Stimulated activated memory B cell treated with anti-CD40 and anti-IgM and Interleukin-4, amounts not matched to agents 10 μg/mL and 1 μg/mL and 100 μg/mL, for 72 hours (primary cell): ENCODE results near the gene BCL2.
"Not testable (repeated sequence)": the region's sequence is repeated elsewhere in the genome, so short reads cannot be mapped to it uniquely, and the experiment has no call there.

Experiments used
- ATAC-seq: fragments of 150-1000 bp; cut with Tn5 transposase; 2 replicates; pipeline ENCODE4 v1.10.0; 2021
- H3K27ac Mint-ChIP-seq: one replicate; pipeline ENCODE4 v1.8.0; 2022; ENCODE audit warnings: mild to moderate bottlenecking, mixed read lengths
- H3K27me3 Mint-ChIP-seq: one replicate; pipeline ENCODE4 v1.8.0; 2022; ENCODE audit warnings: mixed read lengths
- H3K36me3 Mint-ChIP-seq: one replicate; pipeline ENCODE4 v1.8.0; 2022; ENCODE audit warnings: mixed read lengths
- H3K4me1 Mint-ChIP-seq: one replicate; pipeline ENCODE4 v1.8.0; 2022; ENCODE audit warnings: mixed read lengths
- H3K4me3 Mint-ChIP-seq: one replicate; pipeline ENCODE4 v1.8.0; 2022; ENCODE audit warnings: mild to moderate bottlenecking, moderate library complexity, mixed read lengths
- H3K9me3 Mint-ChIP-seq: one replicate; pipeline ENCODE4 v1.8.0; 2022; ENCODE audit warnings: mixed read lengths

Gene BCL2

DNA sequence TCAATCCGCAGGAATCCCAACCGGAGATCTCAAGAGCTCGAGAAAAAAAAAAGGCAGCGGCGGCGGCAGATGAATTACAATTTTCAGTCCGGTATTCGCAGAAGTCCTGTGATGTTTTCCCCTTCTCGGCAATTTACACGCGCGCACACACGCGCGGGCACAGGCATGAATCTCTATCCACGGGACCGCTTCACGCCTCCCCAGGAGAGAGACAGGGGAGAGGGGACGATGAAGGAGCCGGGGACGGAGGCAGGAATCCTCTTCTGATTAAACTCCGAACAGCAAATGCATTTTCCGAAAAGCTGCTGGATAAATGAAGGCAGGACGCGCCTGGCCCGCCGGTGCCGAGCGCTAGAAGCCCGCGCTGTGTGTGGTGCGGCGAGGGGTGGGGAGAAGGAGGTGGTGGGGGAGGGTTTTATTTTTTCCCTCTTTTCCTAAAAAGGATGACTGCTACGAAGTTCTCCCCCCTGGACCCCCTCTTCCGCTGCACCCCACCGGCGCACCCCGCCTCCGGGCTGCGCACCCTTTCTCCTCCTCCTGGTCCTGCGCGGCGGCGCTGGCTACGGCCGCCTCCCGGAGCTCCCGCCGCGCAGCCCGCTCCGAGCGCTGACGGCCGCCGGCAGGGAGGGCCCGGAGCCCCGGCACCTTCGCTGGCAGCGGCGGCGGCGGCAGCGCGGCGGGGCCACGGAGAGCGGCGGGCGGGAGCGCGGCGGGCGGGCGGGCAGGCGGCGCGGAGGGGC lies at the start of gene BCL2:
TSS of gene BCL2 (minus strand) at position 387 of the 740 bp plus-strand sequence.
- Mint-ChIP-seq H3K9me3 (no peaks in the 10 kb centered on the region), H3K4me3 (peak within 1 kb of the TSS; percentile 99), H3K27ac (peak within 1 kb of the TSS; percentile 92), H3K27me3 (no peaks in the 10 kb centered on the region), H3K4me1 (peaks cover 48% of the 10 kb centered on the region), H3K36me3 (peaks cover 44% of the 10 kb centered on the region)
- ATAC-seq = peak; percentile 53

DNA sequence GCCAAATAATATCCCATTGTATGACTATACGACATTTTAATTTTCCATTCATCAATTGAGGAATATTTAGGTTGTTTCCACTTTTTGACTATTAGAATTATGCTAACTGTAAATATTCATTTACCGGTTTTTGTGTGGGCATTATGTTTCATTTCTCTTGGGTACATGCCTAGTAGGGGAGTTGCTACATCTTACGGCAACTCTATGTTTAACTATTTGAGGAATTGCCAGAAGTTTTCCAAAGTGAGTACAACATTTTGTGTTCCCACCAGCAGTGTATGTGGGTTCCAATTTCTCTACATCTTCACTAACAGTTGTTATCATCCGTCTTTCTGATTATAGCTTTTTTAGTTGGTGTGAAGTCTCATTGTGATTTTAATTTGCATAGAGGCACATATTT lies 49.0 kb upstream of the BCL2 start:
- Mint-ChIP-seq H3K36me3 (peaks cover 6% of the 10 kb centered on the region), H3K4me3 (peak overlapping the region; percentile 89), H3K27me3 (no peaks in the 10 kb centered on the region), H3K27ac (peak overlapping the region; percentile 86), H3K4me1 (peaks cover 34% of the 10 kb centered on the region), H3K9me3 (no peaks in the 10 kb centered on the region)
- ATAC-seq = no peak

DNA sequence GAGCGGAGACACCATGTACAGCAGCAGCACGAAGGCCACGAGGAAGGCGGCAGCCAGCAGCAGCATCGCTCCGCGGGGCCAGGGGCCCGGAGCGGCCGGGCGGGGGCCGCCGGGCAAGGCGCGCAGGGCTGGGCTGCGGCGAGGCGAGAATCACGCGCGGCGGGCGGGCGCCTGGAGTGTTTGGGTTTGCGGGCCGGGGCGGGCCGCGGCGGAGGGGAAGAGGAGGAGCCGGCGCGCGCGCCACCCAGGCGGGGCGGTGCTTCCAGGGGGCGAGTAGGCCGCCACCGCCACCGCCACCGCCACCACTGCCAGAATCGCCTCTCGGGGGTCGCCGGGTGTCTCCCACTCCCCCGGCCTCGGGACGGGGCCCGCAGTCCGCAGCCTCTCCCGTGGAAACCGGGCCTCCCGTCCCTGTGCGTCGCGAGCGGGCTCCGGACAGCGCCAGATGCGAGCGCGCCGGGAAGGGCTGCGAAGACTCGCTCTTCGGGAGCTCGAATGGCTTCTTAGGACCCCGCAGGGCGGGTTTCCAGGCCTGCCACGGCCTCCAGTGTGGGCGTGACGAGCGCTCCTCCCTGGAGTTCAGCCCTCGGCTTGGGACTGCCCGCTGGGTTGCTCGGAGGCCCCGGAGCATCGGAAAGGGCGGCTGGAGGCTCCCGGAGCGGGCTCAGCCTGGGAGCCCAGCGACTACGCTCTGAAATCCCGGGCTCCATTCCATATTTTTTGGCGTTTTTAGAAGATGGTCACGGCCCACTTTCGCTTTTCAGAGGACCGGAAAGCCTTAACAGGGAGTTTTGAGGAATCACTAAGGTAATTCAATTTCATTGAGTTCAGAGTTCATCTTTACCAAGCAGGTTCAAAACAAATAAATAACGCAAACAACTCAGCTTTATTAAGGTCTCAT lies 47.7 kb upstream of the BCL2 start, which contains the start of gene KDSR:
TSS of gene KDSR (minus strand) at position 154 of the 901 bp plus-strand sequence. CDS start at position 66, 88 bp downstream.
- peak; percentile 96 for ATAC-seq
- H3K4me3 Mint-ChIP-seq = peak within 1 kb of the TSS; percentile 89
- H3K27ac Mint-ChIP-seq = peak within 1 kb of the TSS; percentile 86
- H3K4me1 Mint-ChIP-seq = peaks cover 34% of the 10 kb centered on the region
- no peaks in the 10 kb centered on the region for H3K9me3 Mint-ChIP-seq
- H3K27me3 Mint-ChIP-seq = no peaks in the 10 kb centered on the region
- H3K36me3 Mint-ChIP-seq = peaks cover 6% of the 10 kb centered on the region

DNA sequence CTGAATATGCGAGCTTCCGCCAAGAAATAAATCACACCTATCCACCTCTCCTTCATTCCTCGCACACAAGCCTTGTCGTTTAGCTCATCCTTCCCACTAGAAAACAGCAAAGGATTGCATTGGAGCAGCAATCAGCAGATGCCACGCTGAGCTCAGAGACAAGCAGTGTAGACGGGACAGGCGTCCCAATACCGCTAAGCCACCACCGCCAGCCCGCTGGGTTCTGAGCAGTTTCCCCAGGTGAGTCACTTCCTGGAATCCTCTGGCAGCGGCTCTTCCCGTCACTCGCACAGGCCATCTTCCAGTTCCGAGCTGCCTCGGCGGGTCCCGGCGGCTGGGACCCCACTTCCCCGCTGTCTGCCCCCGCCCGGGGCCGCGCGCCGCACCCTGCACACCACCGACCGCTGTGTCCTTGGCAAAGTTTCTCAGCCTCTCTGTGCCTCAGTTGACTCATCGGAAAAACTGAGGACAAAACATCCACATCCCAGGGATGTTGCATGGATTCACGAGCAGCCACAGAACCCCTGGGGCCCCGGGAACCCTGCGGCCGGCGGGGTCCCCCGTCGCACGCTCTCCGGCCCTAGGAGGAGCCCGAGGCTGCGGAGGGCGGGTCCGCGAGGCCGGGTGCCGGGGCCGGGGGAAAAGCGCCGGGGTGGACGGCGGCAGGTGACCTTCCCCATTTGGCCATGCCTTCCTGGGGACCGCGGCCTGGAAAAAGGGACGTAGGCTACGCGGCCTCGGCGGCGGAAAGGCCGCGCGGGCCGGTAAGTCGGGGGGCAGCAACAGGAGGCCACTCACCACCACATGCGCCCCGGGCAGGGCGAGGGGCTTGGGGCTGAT lies 46.9 kb upstream of the BCL2 start:
- ATAC-seq = peak; percentile 58
- Mint-ChIP-seq H3K4me3 (peak overlapping the region; percentile 89), H3K9me3 (no peaks in the 10 kb centered on the region), H3K27ac (peak overlapping the region; percentile 86), H3K27me3 (no peaks in the 10 kb centered on the region), H3K36me3 (peaks cover 13% of the 10 kb centered on the region), H3K4me1 (peaks cover 34% of the 10 kb centered on the region)

DNA sequence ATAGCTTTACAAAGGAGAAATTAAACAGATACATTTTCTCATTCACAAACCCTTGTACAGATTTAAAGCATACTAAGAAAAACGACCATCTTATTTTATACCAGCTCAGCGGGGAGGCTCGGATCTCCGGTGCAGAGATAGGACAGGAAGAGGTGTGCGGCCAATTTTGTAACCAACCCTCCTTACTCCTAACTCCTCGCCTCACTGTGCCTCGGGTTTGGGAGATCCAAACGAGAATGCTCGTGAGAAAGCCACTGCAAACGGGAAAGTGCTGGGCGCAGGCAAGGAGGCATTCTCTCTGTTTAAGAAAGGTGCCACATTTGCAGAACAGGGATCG lies 46.3 kb upstream of the BCL2 start:
- Mint-ChIP-seq H3K27me3 (no peaks in the 10 kb centered on the region), H3K9me3 (no peaks in the 10 kb centered on the region), H3K36me3 (peaks cover 13% of the 10 kb centered on the region), H3K4me3 (peak overlapping the region; percentile 89), H3K4me1 (peaks cover 34% of the 10 kb centered on the region), H3K27ac (peak overlapping the region; percentile 86)
- ATAC-seq = no peak

DNA sequence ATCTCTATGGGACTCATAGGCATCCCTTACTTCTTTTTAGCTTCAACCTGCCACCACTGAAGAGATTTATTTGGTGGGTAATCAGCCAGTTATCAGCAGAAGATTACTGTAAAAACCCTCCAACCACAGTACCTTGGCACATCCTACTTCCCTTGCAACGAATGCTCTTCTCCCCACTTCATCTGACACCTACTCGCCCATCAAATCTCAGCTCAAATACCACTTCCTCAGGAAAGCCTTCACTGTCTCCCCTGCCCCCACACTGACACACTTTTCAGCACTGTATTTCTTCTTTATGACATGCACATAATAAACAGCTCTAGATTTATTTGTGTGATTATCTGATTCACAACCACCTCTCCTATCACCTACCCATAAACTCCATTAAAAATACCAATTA lies 44.4 kb upstream of the BCL2 start:
- H3K4me3 Mint-ChIP-seq = no peak overlapping the region
- no peak for ATAC-seq
- no peak overlapping the region for H3K27ac Mint-ChIP-seq
- peaks cover 13% of the 10 kb centered on the region for H3K36me3 Mint-ChIP-seq
- no peaks in the 10 kb centered on the region for H3K9me3 Mint-ChIP-seq
- peaks cover 32% of the 10 kb centered on the region for H3K4me1 Mint-ChIP-seq
- no peaks in the 10 kb centered on the region for H3K27me3 Mint-ChIP-seq

DNA sequence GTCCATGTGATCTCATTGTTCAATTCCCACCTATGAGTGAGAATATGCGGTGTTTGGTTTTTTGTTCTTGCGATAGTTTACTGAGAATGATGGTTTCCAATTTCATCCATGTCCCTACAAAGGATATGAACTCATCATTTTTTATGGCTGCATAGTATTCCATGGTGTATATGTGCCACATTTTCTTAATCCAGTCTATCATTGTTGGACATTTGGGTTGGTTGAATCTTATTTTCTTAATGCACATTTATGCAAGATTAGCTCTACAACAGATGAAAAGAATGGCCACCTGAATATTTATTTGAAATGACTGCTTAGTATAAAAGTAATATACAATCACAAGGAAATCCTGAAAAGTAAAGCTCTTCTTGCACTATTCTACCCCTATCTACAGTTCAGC lies 43.9 kb upstream of the BCL2 start:
- not testable (repeated sequence) for ATAC-seq, H3K27me3 Mint-ChIP-seq, H3K27ac Mint-ChIP-seq, H3K9me3 Mint-ChIP-seq, H3K4me3 Mint-ChIP-seq
- Mint-ChIP-seq H3K36me3 (peaks cover 13% of the 10 kb centered on the region), H3K4me1 (peaks cover 27% of the 10 kb centered on the region)

DNA sequence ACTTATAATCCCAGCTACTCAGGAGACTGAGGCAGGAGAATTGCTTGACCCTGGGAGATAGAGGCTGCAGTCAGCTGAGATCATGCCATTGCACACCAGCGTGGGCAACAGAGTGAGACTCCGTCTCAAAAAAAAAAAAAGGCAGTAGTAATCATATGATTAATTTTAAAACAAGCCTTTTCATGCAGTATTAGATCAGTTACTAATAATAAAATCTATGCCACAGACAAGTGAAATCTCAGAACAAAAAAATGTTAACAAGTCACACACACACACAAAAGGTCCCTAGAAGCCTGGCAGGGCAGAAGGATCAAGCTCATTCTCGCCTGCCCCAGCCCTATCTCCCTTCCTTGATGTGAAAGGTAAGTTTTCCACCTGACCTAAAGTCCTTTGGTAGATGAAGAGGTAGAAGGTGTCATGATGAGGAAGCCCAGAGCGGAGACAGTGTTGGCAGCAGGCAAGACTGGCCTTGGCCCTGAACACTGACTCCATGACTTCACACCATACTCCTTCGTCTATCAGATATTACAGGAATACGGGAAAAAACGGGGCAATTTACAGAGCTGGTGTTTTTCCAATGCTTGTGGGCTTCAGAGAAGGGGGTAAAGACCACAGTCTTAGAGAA lies 36.8 kb upstream of the BCL2 start:
- no peak overlapping the region for H3K4me3 Mint-ChIP-seq
- H3K4me1 Mint-ChIP-seq = no peaks in the 10 kb centered on the region
- H3K36me3 Mint-ChIP-seq = peaks cover 32% of the 10 kb centered on the region
- no peaks in the 10 kb centered on the region for H3K9me3 Mint-ChIP-seq
- H3K27me3 Mint-ChIP-seq = no peaks in the 10 kb centered on the region
- no peak for ATAC-seq
- no peak overlapping the region for H3K27ac Mint-ChIP-seq

DNA sequence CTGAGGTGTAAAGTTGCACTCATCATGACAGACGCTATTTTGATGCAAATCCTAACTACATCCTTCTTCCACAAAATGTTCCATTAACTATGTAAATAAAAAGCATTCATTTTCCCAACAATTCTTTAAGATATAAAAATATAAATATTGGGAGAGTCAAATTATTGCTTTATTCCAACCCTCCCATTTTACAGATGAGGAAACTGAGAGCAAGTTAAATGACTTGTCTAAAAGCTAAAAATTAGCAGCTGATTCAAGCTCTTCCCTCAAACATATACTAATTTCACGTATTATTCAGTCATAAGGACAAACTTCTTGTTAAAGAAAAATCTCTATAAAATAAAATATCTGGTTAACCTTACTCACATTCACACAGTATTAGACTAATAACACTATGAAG lies 30.7 kb upstream of the BCL2 start:
- H3K27me3 Mint-ChIP-seq = no peaks in the 10 kb centered on the region
- ATAC-seq = no peak
- peaks cover 9% of the 10 kb centered on the region for H3K4me1 Mint-ChIP-seq
- H3K36me3 Mint-ChIP-seq = peaks cover 52% of the 10 kb centered on the region
- H3K27ac Mint-ChIP-seq = no peak overlapping the region
- H3K4me3 Mint-ChIP-seq = no peak overlapping the region
- H3K9me3 Mint-ChIP-seq = no peaks in the 10 kb centered on the region

DNA sequence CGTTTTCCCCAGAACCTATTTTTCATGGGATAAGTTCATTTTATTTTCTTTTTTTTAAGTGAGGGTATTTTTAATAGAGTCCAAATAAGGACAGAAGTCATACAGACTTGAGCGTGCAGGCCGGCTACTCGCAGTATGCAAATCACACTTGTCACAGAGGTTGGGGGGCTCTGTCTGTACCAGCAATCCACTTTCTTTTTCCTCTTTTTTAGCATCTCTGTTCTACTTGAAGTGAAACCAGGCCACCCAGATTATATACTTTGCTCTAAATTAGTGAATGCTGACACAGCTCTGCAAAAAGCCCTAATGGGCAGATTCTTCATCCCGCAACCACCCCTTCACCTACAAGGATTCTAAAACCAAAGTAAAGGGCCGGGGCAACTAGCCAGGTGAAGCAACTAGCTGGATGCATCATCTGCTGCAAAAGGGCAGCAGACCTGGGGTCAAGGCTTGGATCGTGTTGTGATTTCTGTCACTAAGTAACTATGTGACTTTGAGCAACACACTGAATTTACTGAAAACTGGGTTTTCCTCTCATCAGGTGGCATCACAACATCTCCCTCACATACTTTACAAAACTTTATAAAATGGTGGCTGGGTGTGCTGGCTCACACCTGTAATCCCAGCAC lies 29.1 kb upstream of the BCL2 start:
- ATAC-seq = no peak
- no peak overlapping the region for H3K27ac Mint-ChIP-seq
- H3K4me3 Mint-ChIP-seq = no peak overlapping the region
- no peaks in the 10 kb centered on the region for H3K9me3 Mint-ChIP-seq
- H3K36me3 Mint-ChIP-seq = peaks cover 56% of the 10 kb centered on the region
- H3K4me1 Mint-ChIP-seq = peaks cover 15% of the 10 kb centered on the region
- no peaks in the 10 kb centered on the region for H3K27me3 Mint-ChIP-seq

DNA sequence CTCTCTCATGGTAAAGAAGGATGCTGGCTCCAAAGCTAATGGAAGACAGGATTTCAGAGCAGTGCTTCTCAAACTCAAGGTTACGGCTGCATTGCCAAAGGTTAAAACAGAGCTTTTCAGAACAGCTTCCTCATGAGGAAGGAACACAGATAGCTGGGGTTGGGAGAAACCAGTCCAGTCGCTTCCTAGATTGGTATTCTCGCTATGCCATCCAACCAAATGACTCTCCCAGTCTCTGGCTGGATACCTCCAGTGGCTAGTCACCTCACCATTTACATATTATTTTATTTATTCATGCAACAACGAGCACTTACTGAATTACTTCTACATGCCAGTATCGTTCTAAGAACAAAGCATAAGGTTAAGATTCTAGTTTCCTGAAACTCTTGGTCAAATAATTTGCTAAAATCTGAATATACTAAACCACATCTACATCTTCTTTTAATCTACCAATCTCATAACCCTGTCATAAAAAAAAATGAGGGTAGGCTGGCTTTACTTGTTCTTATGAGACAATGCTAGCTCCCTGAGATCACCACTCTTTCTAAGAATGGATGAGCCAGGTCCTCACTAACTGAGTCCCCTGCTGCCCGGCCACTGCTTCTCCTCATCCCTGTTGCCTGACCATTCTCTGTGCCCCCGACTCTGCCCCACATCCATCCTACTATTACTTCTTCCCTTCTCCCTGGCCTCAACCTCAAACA lies 27.1 kb upstream of the BCL2 start:
- Mint-ChIP-seq H3K36me3 (peaks cover 64% of the 10 kb centered on the region), H3K9me3 (no peaks in the 10 kb centered on the region), H3K4me1 (peaks cover 15% of the 10 kb centered on the region), H3K27ac (no peak overlapping the region), H3K27me3 (no peaks in the 10 kb centered on the region), H3K4me3 (no peak overlapping the region)
- ATAC-seq = no peak

DNA sequence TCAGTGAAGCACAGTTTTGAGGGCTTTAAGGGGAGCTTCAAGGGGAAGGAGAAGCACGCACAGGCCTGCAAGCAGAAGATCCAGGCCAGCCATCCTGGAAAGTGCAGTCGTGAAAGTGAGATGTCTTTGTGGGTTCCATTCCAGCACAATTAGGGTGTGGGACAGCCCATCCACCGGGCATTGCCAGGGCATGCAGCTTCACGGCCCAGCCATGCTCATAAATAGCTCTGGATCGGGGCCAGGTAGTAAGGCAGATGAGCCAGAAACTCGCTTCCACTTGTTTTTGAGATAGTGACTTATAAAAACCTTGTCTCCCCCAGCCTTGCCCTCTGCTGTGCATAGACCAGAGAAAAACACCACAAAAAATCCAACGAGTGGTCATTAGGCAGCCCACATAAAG lies 26.5 kb upstream of the BCL2 start:
- no peaks in the 10 kb centered on the region for H3K9me3 Mint-ChIP-seq
- no peak for ATAC-seq
- no peak overlapping the region for H3K4me3 Mint-ChIP-seq
- H3K27me3 Mint-ChIP-seq = no peaks in the 10 kb centered on the region
- H3K36me3 Mint-ChIP-seq = peaks cover 65% of the 10 kb centered on the region
- peaks cover 15% of the 10 kb centered on the region for H3K4me1 Mint-ChIP-seq
- H3K27ac Mint-ChIP-seq = no peak overlapping the region

DNA sequence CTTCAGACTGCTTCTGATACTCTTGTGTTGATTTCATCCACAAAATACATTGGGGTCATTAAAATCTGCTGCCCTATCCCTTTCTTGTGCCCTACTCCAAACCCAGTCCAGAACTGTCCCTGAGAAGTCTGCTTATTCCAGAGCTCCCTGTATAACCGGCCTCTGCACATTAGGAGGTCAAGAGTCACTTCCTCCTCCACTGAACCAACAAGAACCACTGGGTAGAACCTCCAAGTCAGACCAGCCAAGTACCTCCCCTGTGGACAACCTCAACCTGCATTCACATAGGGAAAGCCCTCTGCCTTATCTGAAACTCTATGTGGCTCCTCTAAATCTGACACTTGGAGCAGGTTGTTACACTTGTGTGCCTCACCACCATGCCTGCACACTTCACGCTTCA lies 25.3 kb upstream of the BCL2 start:
- H3K9me3 Mint-ChIP-seq = no peaks in the 10 kb centered on the region
- no peaks in the 10 kb centered on the region for H3K27me3 Mint-ChIP-seq
- no peak overlapping the region for H3K27ac Mint-ChIP-seq
- peaks cover 65% of the 10 kb centered on the region for H3K36me3 Mint-ChIP-seq
- H3K4me1 Mint-ChIP-seq = peaks cover 15% of the 10 kb centered on the region
- no peak for ATAC-seq
- no peak overlapping the region for H3K4me3 Mint-ChIP-seq

DNA sequence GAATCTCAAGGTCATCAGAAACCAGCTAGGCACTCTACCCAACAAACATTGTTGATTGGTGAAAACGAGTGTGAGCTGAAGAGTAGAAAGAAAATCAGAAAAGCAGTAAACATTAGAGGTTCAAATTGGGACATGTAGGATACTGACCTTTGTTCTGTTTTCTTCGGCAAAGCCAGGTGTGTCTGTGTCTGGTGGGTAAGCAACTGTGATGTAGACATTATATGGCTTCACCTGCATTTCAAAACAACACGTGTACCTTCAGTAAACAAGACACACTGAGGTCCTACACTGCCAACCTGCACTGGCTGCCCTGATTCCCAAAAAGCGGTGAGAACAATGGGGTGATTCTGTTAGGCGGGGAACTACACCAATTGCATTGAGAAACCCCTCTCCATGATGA lies 24.7 kb upstream of the BCL2 start:
- H3K4me1 Mint-ChIP-seq = peaks cover 15% of the 10 kb centered on the region
- no peaks in the 10 kb centered on the region for H3K9me3 Mint-ChIP-seq
- no peaks in the 10 kb centered on the region for H3K27me3 Mint-ChIP-seq
- H3K4me3 Mint-ChIP-seq = no peak overlapping the region
- peaks cover 65% of the 10 kb centered on the region for H3K36me3 Mint-ChIP-seq
- no peak overlapping the region for H3K27ac Mint-ChIP-seq
- no peak for ATAC-seq
